ENCODE data around the gene ALPK3. TPM values are rescaled to one million over a fixed set of nuclear protein-coding genes. Genes with fewer than 3 reads are reported as not detected.

Gene ALPK3
- total RNA-seq, 1 donor from 2014 or later = 5.4 TPM

GRCh38 chr15:84793431-84794161, 23.6 kb upstream of the ALPK3 start:
- Histone ChIP-seq H4K20me1 (ENCODE audit: low read depth) (peaks cover 31% of the 10 kb centered on the region), H3K27ac (no peak overlapping the region), H3F3A (ENCODE audit: low read depth) (peaks cover 9% of the 10 kb centered on the region), H3K27me3 (no peaks in the 10 kb centered on the region), H3K4me1 (peaks cover 10% of the 10 kb centered on the region), H3K9ac (no peak overlapping the region), H3K36me3 (peaks cover 4% of the 10 kb centered on the region), H3K79me2 (ENCODE audit: low read depth) (peaks cover 8% of the 10 kb centered on the region), H3K4me2 (no peak overlapping the region), H3K9me3 (ENCODE audit: low read depth) (no peaks in the 10 kb centered on the region), H3K4me3 (no peak overlapping the region), H2AFZ (replicated peaks) (no peak overlapping the region)
- H3K27ac Mint-ChIP-seq = no peak overlapping the region
- no peak for DNase-seq (ENCODE audit: low spot score)
- H3K4me1 Mint-ChIP-seq = peaks cover 10% of the 10 kb centered on the region
- H3K27me3 Mint-ChIP-seq (ENCODE audit: insufficient read depth, low read depth) = no peaks in the 10 kb centered on the region
- no peak overlapping the region for H3K4me3 Mint-ChIP-seq
- peaks cover 19% of the 10 kb centered on the region for H3K36me3 Mint-ChIP-seq
- no peaks in the 10 kb centered on the region for H3K9me3 Mint-ChIP-seq
- TF ChIP-seq EZH2phosphoT487 (IDR thresholded peaks at IDR 0.05) (no peak), EZH2 (IDR thresholded peaks at IDR 0.05) (no peak)
- TF ChIP-seq, protein P1, sequence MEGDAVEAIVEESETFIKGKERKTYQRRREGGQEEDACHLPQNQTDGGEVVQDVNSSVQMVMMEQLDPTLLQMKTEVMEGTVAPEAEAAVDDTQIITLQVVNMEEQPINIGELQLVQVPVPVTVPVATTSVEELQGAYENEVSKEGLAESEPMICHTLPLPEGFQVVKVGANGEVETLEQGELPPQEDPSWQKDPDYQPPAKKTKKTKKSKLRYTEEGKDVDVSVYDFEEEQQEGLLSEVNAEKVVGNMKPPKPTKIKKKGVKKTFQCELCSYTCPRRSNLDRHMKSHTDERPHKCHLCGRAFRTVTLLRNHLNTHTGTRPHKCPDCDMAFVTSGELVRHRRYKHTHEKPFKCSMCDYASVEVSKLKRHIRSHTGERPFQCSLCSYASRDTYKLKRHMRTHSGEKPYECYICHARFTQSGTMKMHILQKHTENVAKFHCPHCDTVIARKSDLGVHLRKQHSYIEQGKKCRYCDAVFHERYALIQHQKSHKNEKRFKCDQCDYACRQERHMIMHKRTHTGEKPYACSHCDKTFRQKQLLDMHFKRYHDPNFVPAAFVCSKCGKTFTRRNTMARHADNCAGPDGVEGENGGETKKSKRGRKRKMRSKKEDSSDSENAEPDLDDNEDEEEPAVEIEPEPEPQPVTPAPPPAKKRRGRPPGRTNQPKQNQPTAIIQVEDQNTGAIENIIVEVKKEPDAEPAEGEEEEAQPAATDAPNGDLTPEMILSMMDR (IDR thresholded peaks at IDR 0.05) = no peak

GRCh38 chr15:84794162-84794547, 23.0 kb upstream of the ALPK3 start:
- Histone ChIP-seq H3K9ac (no peak overlapping the region), H3K9me3 (ENCODE audit: low read depth) (no peaks in the 10 kb centered on the region), H3K4me2 (no peak overlapping the region), H4K20me1 (ENCODE audit: low read depth) (peaks cover 25% of the 10 kb centered on the region), H3K27ac (no peak overlapping the region), H3K27me3 (no peaks in the 10 kb centered on the region), H2AFZ (replicated peaks) (no peak overlapping the region), H3K4me3 (no peak overlapping the region), H3K4me1 (peaks cover 9% of the 10 kb centered on the region), H3K79me2 (ENCODE audit: low read depth) (peaks cover 2% of the 10 kb centered on the region), H3F3A (ENCODE audit: low read depth) (peaks cover 6% of the 10 kb centered on the region), H3K36me3 (peaks cover 4% of the 10 kb centered on the region)
- Mint-ChIP-seq H3K9me3 (no peaks in the 10 kb centered on the region), H3K27ac (no peak overlapping the region), H3K27me3 (ENCODE audit: insufficient read depth, low read depth) (no peaks in the 10 kb centered on the region), H3K4me1 (peaks cover 10% of the 10 kb centered on the region), H3K36me3 (peaks cover 16% of the 10 kb centered on the region), H3K4me3 (no peak overlapping the region)
- DNase-seq (ENCODE audit: low spot score) = no peak
- TF ChIP-seq EZH2phosphoT487 (IDR thresholded peaks at IDR 0.05) (no peak), EZH2 (IDR thresholded peaks at IDR 0.05) (no peak)

DNA sequence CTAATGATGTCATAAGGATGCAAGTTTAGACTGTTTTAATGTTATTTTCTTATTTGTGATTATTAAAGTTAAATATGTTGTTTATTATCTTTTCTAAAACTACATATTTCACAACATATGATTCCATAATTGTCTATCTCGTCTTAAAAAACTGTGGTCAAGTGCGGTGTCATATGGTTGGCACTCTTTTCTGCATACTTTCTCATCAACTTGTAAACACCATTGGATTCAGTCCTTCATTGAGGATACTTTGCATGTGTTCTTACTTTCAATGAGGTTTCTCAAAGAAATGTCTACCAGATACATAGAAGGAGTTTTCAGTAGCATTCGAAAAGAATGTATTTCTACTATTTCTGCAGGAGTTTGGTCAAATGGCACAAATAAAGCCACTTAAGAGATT, 22.0 kb upstream of the ALPK3 start:
- no peaks in the 10 kb centered on the region for H3K9me3 ChIP-seq (ENCODE audit: low read depth)
- peaks cover 18% of the 10 kb centered on the region for H3K36me3 Mint-ChIP-seq
- no peak overlapping the region for H3K27ac Mint-ChIP-seq
- H3K27me3 Mint-ChIP-seq (ENCODE audit: insufficient read depth, low read depth) = no peaks in the 10 kb centered on the region
- no peak overlapping the region for H3K27ac ChIP-seq
- H3K79me2 ChIP-seq (ENCODE audit: low read depth) = no peaks in the 10 kb centered on the region
- peaks cover 2% of the 10 kb centered on the region for H3K4me1 Mint-ChIP-seq
- no peaks in the 10 kb centered on the region for H3K27me3 ChIP-seq
- H3K9ac ChIP-seq = no peak overlapping the region
- TF ChIP-seq EZH2phosphoT487 (IDR thresholded peaks at IDR 0.05) = no peak
- no peak for TF ChIP-seq EZH2 (IDR thresholded peaks at IDR 0.05)
- TF ChIP-seq, protein P1 (IDR thresholded peaks at IDR 0.05) = no peak
- H3K4me1 ChIP-seq = no peaks in the 10 kb centered on the region
- H3K36me3 ChIP-seq = peaks cover 4% of the 10 kb centered on the region
- no peak overlapping the region for H3K4me2 ChIP-seq
- DNase-seq (ENCODE audit: low spot score) = no peak
- H4K20me1 ChIP-seq (ENCODE audit: low read depth) = peaks cover 15% of the 10 kb centered on the region
- no peak overlapping the region for H2AFZ ChIP-seq (replicated peaks)
- H3K4me3 Mint-ChIP-seq = no peak overlapping the region
- no peaks in the 10 kb centered on the region for H3F3A ChIP-seq (ENCODE audit: low read depth)
- no peak overlapping the region for H3K4me3 ChIP-seq
- H3K9me3 Mint-ChIP-seq = no peaks in the 10 kb centered on the region

DNA sequence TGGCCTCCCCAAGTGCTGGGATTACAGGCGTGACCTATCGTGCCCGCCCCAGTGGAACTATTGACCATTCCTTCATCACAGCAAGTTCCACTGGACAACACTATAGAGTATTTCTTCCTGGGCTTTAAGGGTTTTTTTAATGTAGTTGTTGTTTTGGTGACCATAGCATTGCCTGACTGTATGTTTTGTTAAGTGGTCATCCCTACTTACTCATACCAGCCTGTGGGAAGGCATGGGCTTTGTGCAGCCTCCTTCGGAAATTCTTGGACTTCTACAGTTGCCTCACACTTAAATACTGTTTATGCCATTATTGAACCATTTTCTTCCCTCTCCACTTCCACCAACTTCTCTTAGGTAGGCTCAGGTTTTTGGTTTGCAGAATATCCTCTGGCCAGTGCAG, 19.9 kb upstream of the ALPK3 start:
- Histone ChIP-seq H3K9ac (no peak overlapping the region), H3K9me3 (ENCODE audit: low read depth) (no peaks in the 10 kb centered on the region), H3K27me3 (no peaks in the 10 kb centered on the region), H3K79me2 (ENCODE audit: low read depth) (no peaks in the 10 kb centered on the region), H3K27ac (no peak overlapping the region), H3K4me1 (no peaks in the 10 kb centered on the region), H3F3A (ENCODE audit: low read depth) (no peaks in the 10 kb centered on the region), H3K4me2 (no peak overlapping the region), H4K20me1 (ENCODE audit: low read depth) (peaks cover under 1% of the 10 kb centered on the region), H2AFZ (replicated peaks) (no peak overlapping the region), H3K36me3 (no peaks in the 10 kb centered on the region), H3K4me3 (no peak overlapping the region)
- TF ChIP-seq EZH2 (IDR thresholded peaks at IDR 0.05) = no peak
- TF ChIP-seq EZH2phosphoT487 (IDR thresholded peaks at IDR 0.05) = no peak
- TF ChIP-seq, protein P1 (IDR thresholded peaks at IDR 0.05) = no peak
- no peak for DNase-seq (ENCODE audit: low spot score)
- no peaks in the 10 kb centered on the region for H3K27me3 Mint-ChIP-seq (ENCODE audit: insufficient read depth, low read depth)
- H3K4me3 Mint-ChIP-seq = no peak overlapping the region
- peaks cover 17% of the 10 kb centered on the region for H3K36me3 Mint-ChIP-seq
- H3K9me3 Mint-ChIP-seq = no peaks in the 10 kb centered on the region
- no peak overlapping the region for H3K27ac Mint-ChIP-seq
- no peaks in the 10 kb centered on the region for H3K4me1 Mint-ChIP-seq

Data from neural progenitor cell (in vitro differentiated cells).